HG03097 (cell line): ENCODE measurements around the gene ZNHIT6.

ENCODE experiments used
- ATAC-seq: cut with Tn5 transposase; IDR thresholded peaks from one replicate; pipeline ENCODE4 v1.9.1; 2021; ENCODE audit not compliant: unreplicated experiment, low FRiP score

Gene ZNHIT6

DNA sequence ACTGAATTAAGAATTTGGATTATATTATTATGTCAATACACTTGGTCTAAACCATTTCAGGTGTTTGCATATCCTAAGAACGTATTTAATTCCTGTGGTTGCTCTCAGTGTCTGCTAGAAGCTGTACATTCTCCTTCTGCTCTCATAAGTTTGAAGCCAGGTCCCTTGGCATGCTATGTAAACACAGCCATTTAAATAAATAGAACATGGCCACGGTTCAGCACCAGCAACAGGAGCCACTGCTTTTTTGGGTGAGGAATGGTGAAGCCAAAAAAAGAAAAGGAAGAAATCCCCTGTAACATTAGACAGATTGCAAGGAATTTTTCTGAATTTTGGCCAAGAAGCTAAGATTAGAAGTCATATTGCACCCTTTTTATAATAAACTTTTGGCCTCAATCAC, 108.6 kb downstream of the ZNHIT6 start:
- no peak for ATAC-seq
